GM19468 (cell line): Measurements from ENCODE around the gene METTL25B.

Experiments used
- ATAC-seq: cut with Tn5 transposase; IDR thresholded peaks from one replicate; pipeline ENCODE4 v1.9.1; 2021; ENCODE audit warnings: mild to moderate bottlenecking, moderate library complexity, moderate number of reproducible peaks; ENCODE audit not compliant: unreplicated experiment; ENCODE audit errors: extremely low read depth

METTL25B gene

DNA sequence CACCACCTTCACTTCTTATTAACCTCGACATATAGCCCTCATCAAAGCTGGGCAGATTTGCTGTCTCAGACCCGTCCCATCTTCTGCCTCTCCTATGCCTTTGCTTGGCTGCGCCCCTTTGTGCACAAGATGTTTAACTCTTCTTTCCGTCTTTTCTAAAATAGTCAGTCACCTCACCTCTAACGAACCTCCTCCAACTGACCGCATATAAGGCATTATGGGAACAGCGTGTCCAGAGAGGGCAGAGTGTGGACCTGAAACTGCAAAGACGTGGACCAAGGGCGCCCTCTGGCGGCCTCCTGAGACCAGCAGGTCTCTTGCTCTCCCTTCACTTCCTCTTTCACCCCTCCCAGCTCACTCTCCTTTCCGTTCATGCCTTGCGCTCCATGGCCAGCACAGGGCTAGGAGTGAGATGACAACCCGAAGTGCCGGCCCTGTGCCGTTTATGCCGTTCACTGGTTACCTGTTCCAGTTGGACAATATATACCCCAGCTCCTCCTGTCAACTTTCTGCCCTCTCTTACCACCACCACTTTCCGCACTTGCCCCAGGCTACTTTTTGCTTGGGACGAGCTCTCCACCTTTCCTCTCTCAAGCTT is 2.5 kb upstream of the METTL25B start:
- no peak for ATAC-seq

DNA sequence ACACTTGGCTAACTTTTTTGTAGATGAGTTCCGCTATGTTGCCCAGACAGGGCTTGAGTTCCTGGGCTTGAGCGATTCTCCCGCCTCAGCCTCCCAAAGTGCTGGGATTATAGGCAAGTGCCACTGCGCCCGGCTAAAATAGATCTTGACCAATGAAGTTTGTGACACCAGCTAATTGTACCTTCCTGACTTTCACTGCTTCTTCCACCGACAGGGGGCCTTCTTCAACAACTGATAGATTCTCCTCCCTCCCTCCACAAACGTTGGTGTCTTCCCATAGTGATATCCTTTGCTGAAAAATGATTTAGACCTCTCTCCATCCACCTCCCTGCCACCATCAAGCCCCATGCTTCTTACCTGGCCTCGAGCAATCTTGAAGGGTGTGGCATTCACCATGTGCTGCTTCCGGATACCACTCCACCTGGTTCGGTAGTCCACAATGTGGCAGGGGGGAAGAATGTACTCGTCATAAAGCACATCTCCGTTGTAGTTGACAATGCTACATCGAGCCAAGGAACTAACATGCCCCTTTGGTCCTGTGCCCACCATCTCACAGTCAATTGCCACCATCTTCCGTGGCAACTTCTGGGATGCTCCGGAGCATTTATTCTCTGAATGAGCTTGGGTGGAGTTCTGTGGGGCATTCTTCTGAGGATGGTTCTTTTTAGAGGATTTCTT is 1.6 kb upstream of the METTL25B start:
- ATAC-seq = no peak

DNA sequence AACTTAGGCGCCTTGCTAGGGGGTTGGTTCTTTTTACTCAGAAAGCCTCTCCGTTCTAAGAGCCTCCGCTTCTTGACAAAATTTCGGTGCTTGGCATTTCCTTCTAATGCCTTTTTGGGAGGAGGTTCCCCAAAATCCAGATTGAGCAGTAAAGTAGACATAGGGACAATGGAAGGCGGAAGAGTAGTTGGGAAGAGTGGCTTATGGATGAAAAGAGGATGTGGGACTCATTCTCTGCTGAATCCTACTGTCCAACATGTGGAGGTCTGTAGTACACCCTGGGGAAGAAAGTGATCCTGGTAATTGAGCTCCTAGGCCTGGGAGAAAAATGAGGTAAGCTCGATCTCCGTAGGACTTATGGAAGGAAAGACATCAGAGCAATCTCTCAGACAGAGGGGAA is 777 bp upstream of the METTL25B start:
- ATAC-seq = no peak

DNA sequence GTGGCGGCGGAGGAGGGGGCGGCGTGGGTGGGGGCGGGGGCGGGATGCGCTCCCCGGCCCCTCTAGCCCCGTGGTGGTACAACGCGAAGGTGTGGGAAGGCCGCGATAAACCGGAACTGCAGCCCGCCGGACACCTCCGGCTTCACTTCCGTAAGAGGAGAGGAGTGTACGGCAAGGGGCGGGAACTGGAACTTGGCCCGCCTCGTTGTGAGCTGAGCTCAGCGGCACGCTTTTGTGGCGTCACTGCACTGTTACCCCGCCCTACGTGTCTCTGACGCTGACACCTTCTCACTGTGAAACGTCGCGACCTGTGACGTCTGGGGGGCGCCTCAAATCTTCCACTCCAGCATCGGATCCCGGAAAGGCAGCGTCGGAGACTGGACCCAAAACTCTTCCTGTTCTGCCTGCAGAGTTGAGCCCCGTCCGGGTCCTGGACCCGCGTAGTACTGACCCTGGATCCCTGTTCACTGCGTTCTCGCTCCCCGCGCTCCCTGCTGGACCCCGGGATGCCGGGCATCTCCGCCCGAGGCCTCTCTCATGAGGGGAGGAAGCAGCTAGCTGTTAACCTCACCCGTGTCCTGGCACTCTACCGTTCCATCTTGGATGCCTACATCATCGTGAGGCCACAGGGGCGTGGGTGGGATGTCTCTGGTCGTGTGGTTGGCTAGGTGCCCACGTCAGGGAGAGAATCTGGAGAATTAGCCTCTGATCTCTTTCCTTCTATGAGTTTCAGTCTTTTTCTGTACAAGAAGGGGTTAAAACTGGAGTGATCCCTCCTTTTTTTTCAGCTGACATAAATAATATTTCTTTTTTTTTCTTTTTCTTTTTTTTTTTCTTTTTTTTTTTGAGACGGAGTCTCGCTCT is 562 bp downstream of the METTL25B start, which contains the start of gene ISG20L2:
ISG20L2 (minus strand) TSS at position 168 of the 864 bp plus-strand sequence. CDS start 1,114 bp downstream, outside the sequence.
- ATAC-seq = peak; percentile 77

GRCh38 chr1:156733989-156734584 is 5.8 kb downstream of the METTL25B start:
- ATAC-seq = no peak

- no peak for ATAC-seq
Observed at GRCh38 chr1:156738407-156738806, 10.1 kb downstream of the METTL25B start.

DNA sequence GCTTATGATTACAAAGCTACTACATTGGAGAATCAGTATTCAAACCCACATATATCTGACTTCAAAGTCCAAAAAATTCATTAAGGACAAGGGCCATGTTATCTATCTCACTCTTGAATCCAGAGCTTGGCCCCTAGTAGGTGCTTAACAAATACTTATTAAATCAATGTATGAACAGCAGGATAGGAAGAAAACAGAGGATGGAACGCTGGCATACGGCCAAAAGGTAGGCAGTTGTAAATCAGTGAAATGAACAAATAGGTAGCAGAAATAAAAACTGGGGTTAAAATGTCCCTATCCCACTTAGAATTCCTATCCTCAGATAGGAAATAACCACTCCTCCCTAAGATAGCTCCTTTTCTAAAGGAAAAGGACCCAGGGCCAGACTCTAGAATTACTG is 10.6 kb downstream of the METTL25B start:
- ATAC-seq = no peak

GRCh38 chr1:156740237-156740740 is 12.0 kb downstream of the METTL25B start:
- ATAC-seq = no peak

DNA sequence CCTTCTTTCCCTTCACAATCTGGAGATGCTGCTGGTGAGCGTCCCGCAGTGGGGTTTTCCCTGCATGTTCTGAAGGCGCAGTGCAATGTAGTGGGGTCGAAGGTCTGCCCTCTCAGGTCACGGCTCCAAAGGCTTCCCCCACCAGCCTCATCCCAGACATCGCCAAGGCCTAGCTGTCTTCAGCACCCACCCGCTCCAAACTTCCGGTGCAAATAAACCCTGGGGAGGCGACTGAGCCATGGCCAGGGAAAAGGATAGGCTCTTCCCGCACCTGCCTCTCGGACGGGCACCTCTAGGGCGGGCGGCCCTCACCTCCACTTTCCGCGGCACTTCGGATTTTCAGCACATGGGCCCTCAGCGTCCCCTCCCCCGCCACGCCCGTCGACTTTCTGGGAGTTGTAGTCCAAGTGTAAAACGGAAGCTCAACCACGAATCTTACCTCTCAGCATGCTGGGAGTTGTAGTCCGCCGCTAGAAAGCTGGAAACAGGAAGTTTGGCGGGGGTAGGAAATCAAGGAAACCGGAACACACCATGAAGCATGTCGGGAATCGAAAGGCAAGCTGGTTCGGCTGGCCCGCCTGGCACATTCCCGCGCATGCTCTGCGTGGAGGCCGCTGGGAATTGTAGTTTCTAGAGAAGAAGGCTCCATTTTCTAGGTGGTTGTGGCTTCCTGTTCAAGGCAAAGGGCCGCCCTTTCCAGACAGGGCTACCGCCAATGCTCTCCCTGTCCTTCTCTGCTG is 12.6 kb downstream of the METTL25B start, which contains the start of gene MRPL24:
MRPL24 (minus strand) TSS at position 348 of the 740 bp plus-strand sequence. CDS start 2,384 bp downstream, outside the sequence.
- ATAC-seq = peak; percentile 62

GRCh38 chr1:156741481-156741983 is 13.3 kb downstream of the METTL25B start:
- ATAC-seq = no peak

GRCh38 chr1:156742017-156742416 is 13.7 kb downstream of the METTL25B start:
- no peak for ATAC-seq

- ATAC-seq = no peak
Observed at GRCh38 chr1:156742801-156743200, 14.5 kb downstream of the METTL25B start.

DNA sequence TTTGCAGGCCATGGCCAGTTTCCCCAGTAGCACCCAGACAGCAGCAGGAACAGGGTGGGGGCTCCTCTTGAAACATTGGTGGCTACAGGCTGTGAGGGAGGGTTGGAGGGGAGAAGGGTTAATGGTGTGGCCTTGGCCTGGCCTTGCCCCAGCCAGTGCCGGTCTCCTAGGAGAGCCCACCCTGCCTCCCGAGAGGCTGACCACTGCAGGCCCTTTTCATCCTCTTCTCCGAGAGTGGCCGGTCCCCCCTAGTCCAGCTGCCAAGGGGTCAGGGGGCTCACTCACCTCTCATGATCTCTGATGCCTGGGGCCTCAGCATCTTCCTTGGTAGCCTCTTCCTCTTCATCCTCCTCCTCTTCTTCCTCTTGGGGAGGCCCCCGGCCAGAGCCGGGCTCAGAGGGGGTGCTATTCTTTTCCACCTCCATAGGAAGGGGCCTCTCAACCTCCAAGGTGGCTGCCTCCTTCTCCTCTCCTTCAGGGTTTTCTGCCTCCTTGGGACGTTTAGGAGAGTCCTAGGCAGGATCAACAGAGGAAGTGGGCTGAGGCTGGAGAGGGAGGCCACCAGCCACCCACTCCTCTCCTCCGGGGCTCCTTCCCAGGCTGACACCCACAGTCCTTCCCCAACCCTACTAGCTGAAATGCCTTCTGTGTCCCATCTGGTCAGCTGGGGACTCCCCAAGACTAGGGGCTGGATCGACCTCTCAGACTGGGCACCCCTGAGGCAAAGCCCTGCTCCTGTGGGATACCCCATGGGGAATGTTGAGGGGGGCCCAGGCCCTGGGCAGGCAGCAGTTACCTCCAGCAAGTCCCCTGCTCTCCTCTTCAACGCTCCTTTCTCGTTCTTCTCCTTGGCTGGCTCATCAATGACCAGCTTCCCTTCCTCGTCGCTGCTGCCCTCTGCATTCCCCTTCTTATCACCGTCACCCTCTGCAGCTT is 15.4 kb downstream of the METTL25B start:
- no peak for ATAC-seq

DNA sequence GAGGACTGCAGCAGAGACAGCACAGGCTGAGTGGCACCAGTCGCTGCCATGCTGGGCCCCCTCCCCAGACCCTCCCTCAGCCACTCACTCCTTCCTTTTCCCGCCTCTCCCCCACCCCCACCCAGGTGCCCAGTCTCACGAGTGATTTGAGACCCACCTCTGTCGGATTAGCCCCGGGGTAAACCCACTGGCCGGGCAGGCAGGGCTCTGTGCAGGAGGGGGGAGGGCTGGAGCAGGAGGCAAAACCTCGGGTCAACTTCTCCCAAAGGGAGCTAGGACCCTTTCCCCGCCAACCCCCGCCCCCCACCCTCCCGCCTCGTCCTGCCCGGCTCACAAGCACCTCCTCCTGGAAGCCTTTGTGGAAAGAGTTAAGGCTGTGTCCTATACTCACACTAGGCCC is 16.1 kb downstream of the METTL25B start:
- ATAC-seq = no peak

DNA sequence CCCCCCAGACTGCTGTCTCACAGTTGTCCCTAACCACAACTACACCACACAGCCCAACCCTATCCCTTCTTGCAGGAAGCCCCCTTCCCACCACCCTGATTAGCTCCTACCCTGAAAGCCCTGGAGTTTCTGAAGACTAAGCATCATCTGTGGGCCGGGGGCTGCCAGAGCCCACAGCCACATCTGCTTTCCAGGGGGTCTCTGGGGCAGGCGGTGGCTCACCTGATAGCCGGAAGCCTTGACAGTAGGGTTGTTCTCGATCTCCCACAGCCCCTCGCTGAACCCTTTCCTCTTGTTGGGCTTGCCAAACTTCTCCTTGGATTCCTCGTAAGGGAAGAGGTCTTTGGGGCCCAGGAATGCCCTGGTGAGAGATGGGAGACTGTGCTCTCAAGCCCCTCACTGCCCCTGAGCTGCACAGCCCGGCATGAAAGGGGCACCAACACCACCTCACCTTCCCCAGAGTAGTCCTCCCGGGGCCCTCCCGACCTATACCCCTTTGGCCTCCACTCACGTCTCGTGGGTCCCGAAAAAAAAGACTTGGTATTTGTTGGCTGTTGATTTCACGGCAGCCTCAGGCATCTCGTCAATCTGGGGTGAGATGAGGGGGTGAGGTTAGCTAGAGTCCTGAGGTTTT is 16.6 kb downstream of the METTL25B start:
- no peak for ATAC-seq

DNA sequence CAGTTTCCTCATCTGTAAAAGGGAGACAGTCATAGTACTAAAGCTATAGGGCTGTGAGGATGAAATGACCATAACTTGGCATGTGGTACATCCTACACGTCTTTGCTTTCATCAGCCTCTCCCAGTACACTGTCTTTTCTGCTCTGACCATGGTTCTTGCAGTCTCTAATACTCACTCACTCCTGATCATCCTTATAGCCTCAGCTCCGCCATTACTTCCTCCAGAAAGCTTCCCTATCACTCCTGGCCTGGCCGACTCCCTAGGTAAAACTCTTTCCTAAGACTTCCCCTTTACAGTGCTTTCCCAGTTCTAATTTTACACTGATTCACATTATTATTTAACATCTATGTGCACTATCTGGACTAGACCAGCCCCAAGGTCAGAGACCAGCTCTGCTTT is 17.6 kb downstream of the METTL25B start:
- no peak for ATAC-seq

DNA sequence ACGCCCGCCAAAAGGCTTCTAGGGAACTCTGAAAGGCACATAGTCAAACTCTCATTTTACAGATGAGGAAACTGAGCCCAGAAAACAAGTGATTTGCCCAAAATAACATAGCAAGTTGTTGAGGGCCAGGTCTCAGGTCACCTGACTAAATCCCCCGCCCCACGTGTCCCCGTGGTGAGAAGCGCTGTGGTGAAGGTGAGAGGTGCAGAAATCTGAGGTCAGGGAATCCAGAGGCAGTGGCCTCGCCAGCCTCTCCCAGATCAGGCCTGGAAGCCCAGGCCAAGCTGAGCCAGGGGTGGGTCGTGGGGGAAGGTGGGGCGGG is 18.1 kb downstream of the METTL25B start:
- no peak for ATAC-seq
